Epidermal melanocyte (primary cell): ENCODE measurements around the gene ARAP2.

Source experiments
- DNase-seq: peaks from one replicate; pipeline ENCODE4 v3.0.0; 2011; ENCODE audit warnings: low spot score; ENCODE audit not compliant: insufficient read length

The ARAP2 gene

DNA sequence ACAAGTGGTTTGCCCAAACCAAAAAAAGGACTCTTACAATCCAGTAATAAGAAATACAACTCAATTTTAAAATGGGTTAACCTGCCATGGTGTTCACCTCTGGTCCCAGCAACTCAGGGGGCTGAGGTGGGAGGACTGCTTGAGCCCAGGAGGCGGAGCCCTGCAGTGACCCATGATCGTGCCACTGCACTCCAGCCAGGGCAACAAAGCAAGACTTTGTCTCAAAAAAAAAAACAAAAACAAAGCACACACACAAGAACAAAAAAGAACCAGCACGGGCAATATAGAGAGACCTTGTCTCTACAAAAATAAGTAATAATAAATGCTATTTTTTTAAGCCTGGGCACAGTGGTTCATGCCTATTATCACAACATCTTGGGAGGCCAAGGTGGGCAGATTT is 28.7 kb downstream of the ARAP2 start:
- no peak for DNase-seq

DNA sequence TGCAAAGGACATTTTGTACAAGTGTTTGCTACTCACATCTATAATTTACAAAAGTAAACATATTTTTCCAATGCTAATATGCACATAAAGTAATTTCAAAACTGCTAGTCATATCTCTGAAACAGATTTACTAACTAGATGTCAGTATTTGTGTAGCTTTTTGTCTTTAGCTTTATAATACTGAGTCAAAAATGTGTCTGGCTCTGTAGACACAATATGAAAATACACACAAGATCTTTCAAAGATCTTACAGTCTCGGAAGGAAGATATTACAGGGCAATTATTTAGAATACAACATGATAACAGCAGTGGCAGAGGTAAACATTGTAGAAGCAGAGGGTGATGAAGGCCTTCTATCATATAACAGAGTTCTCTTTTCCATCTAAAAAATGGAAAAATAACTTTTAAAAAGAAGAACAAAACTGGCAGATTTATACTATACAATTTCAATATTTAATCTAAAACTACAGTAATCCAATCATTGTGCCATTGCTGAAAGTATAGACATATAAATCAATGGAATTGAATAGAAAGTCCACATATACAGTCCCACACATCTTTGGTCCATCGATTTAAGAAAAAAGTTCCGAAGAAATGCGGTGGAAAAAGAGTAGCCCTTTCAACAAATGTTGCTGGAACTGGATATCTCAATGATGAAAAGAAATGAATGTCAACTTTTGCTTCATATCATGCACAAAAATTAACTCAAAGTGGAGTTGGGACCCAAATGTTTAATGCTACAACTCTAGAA is 29.4 kb downstream of the ARAP2 start:
- no peak for DNase-seq

DNA sequence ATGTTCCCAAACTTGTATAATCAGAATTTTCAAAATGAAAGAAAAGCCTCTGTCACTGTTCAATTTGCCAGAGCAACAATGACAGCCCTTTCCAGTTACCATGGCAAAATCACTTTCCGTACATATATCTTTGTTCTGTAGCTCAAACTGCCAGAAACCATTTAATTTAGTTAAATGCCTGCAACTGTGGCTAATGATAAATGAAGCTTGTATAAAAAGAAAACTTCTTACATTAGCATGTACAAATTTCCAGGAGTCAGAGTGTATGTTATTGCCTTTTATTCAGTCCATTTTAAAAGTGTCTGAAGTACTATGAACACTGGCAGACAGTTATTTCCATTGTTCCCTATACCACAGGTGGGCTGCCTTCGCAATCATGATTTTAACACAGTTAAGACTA is 30.3 kb downstream of the ARAP2 start:
- DNase-seq = no peak

DNA sequence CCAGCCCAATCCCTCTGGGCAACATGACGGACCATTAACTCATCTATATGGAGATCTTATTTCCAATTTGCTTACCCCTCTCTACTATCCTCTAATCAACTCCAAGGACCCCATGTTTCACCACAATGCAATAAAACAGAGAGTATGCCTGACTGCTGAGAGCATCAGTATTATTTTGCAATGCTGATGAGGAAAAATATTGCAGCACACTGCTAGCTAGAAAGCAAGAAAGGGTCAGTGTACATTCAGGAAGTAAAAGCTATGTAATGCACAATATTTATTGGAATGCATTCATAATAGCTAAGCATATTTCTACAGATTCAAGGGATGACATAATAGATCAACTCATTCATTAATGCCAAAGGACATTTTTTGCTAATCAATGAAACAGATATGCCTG is 33.2 kb downstream of the ARAP2 start:
- no peak for DNase-seq

DNA sequence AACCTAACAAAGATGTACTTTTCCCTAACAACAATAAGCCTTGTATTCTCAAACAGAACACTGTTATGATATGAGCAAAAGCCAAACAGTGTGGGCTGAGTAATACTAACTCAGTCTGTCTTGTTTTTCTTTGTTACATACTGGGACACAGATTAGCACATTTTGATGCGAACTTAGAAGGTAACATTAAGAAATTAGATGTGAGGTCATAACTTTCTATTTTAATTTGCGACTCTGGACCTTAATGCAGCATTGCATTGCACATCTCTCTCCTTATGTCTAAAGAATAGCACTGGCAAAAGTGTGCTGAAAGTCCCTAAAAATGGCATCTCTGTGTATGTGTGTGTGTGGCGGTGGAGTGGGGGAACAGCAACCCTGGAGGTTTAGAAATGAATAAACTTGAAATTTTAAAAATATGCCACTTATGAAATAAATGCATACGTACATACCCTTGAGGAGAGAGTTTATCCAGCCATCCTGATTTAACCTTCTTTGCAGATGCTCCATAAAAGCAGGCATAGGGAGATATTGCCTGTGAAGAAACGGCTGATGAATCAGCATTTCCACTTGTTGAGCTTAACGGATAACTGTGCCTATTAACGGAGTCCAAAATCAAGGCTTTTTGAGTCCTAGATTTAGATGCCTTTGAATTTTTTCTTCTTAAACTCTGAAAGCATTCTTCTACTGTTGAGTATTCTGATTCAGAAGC is 34.2 kb downstream of the ARAP2 start:
- DNase-seq = no peak

DNA sequence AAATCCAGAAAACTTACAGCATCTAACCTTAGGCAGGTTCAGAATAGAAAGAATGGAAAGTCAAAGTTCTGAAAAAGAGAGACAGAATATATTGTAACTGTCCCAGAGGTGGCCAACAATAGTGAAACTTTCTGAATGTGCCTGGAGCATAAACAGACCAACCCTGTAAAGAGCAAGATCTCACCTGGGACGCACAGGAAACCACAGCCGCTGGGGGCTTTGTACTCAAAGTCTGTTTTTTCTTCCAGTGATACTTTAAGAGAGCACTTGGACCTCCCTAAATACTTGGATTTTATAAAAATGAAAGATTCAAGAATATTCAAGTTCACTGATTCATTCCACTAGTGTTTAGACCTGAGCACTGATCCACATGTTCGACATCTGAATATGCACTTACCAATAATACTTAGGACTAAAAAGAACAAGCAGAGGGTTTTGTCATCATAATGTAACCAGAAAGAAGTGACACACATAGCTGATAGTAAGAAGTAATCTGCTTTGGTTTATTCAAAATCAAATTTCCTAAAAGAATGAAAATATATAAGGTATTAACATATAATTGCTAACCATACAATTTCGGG is 35.3 kb downstream of the ARAP2 start:
- DNase-seq = no peak

DNA sequence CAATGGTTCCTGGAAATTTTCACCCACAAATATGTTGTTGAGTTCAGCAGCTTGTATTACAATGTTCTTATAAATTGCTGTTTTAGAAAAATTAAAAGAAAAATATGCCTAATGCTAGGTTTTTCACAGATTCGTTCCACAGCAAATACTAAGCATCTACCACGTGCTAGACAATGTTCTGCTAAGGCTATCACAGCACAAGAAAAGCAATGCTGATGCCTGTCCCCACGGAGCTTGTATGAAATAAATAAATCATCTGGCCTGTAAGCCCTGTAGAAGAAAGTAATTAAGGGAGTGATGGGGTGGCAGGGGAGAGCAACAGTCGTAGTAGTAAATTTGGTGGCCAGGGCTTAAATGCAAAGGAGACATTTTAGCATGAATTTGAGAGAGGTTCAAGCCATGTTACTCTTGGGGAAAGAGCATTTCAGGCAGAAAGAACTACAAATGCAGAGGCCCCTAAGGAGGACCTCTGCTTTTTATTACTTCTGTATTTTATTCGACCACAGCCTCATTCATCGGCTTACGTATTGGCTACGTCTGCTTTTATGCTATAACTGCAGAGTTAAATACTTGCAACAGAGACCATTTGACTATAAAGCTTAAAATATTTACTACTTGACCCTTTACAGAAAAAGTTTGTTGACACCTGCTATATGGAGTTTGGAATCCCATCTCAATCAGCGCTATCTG is 36.3 kb downstream of the ARAP2 start:
- no peak for DNase-seq

DNA sequence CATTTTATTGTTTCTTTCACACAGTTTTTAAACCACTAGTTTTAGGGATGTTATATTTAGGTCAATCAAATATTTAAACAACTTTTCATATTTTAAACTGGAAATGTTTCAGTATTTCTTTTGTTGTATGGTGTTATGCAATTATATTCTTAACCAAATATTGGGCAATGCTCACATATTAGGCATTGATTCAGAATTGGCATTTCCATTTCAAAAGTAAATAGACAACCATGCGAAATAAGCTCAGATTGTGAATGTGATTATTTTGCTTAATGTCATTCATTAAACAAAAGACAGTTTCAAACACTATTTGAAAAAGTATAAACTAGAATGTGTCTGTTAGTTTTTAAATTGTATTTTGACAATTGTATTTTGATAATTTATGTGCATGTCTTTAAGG is 36.9 kb downstream of the ARAP2 start:
- no peak for DNase-seq

DNA sequence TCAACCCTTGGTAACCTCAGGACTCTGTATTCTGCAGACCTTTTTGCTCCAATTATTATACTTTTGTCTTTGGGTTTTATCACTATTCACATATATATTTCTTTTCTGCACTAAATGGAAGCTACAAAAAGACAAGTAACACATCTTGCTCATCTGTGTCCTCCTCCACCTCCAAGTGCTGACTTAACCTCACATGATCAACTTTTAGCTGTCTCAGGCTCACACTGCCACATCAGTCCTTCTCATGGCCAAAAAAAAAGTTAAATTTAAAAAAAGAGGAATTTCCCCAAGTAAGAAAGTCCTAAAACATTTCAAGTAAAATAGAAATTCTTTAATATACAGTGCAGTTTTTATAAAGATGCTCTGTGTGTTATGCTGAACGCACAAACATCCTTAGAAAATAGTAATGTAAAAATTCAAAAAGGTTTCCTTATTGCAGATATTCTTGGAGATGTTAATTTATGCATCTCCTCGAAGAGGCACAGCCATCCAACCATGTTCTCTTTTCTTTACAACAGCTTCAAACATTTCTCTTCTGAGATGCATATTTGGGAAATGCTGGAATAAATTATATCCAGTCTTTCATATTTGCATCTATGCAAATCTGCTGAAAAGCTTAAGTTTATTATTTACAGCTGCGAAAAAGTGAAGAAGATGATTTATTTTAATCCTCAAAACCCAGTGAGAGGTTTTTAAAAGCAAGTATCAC is 37.6 kb downstream of the ARAP2 start:
- no peak for DNase-seq

DNA sequence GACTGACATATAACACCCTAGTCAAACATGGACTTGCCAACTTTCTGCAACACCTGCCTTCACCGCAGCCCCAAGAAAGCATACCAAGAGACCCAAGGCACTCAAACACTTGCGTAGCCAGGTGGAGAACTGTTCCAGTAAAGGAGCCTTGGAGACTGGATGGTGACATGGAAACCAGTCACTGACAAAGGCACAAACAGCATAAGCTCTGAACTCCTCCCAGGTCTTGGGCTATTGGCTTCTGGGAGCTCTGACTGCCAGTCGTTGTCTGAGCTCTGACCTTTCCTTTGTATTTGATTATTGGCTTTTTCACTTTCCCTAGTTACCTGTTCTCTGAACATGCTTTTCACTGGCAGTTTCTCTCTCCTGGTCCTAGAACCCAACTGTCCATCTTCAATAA is 38.3 kb downstream of the ARAP2 start:
- no peak for DNase-seq

DNA sequence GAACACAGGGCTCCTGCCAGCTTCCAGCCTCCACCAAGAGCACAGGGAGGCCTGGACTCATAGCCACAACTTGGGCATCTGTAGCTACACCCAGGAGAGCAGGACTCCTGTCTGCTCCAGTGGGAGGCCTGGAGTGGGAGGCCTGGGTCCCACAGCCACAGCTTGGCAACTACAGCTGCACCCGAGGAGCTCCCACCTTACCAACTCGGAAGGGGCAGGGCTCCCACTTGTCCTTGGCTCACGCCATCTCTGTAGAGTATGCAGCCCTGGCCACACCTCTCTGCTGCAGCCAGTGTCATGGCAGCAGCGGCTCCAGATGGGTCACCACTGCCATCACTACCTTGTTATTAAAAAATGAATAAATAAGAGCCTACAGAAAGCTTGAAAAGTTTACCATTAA is 45.5 kb downstream of the ARAP2 start:
- no peak for DNase-seq

DNA sequence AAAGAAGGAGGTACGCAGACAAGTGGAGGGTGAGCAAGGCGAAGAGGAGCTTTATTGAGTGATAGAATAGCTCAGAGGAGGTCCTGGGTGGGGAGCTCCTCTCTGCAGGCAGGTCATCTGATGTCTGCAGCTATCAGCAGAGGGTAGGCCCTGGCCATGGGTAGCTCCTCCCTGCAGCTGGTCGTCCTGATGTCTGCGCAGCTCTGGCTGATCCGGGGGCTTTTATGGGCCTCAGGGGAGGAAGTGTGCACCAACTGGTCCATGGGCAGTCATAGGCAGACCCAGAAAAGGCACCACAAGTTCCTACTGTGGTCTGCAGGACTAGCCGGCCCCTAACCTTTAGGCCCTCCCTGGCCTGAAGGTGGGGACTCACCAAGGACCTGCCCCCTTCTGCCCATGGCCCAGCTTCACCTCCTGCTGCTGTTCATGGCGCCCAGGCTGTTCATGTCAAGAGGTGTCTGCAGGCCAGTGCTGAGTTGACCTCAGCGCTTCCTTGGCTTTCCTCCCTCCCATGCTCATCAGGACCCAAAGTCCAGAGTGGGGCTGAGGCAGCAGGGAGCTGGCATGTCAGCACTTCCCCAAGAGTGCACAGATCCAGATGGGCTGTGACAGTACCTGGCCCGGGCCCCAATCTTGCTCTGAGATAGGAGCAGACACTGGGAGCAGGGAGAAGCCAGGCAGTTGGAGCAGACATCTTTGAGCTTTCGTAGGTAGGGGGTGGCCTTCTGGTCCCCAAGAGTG is 46.1 kb downstream of the ARAP2 start:
- no peak for DNase-seq

DNA sequence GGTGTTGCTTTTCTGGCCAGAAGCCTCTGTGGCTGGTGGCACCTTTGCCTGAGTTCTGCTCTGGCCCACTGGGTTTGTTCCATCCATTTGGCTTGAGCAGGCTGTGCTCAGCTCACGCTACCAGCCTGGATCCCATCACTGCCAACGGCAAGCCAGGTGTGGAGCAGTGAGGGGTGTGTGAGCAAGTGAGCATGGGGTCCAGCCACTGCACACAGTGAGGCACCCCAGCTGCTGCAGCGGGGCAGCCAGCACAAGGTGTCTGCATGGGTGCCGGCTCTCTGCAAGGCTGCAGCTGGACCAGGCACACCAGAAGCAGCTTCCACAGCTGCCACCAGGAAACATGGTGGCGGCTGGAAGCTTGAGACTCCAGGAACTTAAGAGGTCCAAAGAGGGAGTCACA is 46.8 kb downstream of the ARAP2 start:
- DNase-seq = no peak

DNA sequence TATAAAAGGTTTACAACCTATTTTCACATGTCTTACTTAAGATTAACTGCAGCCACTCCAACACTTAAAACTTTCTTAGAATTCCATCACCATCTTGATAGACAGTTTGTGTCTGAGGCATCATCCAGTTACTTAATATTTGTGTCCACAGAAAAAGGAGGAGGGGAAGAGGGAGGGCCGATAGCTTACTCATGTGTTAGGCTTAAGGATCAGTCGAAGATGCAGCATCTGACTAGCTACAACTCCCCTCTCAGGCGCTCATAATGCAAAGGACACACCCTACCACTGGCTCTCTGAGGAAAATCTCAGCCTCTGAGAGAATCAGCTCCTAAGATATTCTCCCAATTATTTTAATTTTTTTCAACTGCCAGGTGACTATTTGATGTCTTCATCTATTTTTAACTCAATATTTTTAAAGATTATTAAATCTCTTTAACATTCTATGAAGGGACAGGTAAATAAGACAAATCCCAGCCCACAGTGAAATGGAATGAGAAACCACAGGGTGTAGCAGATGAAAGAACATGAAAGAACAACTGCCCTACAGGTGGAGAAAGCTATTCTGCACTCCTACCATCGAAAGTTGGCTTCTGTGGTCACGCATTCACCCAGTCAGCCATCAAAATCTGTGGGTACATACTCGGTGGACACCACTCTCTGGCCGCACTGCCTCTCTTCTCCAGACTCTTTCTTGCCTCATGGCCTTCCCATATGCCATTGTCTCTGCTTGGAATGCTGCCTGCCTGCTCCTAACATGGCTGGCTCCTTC is 48.0 kb downstream of the ARAP2 start:
- DNase-seq = no peak

DNA sequence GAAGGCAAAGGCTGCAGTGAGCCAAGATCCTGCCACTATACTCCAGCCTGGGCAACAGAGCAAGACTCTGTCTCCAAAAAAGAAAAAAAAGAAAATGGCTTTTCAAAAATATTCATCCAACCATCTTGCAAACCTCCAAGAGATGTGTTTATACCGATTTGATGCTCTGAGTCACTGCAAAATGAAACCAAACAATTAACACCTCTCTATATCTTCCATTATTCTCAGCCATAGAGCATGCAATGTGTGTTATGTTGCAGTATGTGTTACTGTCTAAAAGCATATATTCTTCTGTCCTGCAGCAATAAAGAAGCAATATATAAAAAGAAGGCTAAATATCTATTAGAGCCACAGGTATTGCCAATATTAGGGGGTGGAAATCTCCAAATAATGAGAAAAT is 51.4 kb downstream of the ARAP2 start:
- DNase-seq = no peak

DNA sequence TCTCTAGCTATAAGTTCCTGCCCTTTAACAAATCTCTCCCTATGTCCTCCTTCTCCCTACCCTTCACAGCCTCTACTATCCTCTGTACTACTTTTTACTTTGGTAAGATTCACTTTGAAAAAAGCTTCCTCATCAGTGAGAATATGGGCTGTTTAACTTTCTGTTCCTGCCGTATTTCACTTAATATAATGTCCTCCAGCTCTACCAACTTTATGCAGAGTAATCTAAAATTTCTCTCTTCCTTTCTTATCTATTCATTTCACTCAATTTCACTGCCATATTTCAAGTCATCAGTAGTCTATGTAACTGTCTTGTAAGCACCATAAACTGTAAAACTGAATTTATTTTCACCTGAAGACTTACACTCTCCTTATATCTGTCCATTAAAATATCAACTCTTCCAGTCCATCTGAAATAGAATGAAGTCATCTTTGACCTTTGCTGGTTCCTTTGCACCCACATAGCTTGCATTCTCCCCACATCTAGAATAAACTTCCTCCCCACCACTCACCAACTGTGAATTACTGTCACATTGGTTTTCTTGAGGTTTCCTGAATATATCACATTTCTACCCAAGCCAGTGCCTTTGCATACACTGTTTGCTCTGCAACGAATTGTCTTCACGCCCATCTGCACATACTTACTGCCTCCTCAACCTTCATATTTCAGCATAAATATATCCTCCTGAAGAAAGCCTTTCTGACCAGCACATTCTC is 54.6 kb downstream of the ARAP2 start:
- DNase-seq = no peak

DNA sequence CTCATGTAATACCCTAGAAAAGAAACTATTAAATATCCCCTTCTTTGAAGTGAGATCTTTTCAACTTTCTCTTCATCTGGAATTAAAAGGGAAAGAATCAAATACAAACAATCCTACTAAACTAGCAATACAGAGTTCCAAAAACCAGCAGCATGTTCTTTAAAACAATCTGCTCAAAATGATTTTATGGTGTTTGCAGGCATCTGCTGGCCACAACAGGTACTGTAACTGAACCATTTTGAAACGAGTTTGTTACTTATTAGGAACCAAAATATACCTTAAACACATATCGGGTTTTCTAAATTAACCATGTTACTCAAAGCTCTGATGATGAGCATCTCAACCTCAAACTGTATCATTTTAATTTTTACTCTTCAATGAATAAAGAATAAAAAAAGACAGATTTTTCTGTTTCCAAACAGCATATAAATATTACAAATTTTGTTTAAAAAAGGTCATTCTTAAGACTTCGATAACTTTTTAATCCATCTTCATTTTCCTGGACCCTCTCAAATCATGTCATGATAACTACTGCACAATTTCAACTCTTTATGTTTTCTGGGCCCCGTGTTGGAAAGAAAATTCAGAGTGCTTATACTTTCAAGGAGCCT is 56.5 kb downstream of the ARAP2 start:
- no peak for DNase-seq

DNA sequence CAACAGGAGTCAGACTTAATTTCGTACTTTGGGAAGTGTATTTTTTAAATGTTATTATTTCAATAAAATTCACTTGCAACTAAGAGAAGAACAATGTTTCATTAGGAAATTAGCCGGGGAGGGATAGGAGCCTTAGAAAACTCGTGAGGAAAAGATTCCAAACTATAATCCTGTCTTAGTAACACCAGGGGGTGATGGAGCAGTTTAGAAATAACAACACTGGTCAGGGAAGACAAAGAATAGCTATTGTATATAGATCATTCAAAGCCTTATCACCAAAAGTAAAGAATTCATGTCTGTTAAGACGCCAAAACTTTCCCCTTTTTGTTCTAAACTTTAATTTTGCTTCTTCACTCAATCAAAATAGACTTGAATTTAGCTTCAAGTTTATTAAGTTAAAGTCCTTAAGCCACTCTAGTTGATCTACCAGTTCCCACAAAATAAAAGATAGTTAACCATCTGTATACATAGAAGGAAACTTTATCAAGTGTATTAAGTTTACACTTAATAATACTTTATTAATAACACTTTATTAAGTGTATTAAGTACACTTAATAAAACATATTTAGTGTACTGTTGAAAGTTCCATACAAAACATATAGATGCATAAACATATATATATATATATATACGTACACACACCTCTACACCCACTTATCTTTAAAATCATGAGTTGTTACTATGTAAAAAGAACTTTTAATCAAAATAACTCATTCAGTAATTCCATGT is 60.5 kb downstream of the ARAP2 start:
- DNase-seq = no peak
